GM12878 (cell line): ENCODE results near the gene CTNNA2. TPM values are rescaled to one million over a fixed set of nuclear protein-coding genes. Genes with fewer than 3 reads are reported as not detected.

ENCODE experiments used
- ATAC-seq: fragments of 200-7000 bp; cut with Tn5 transposase; 3 replicates; pipeline ENCODE4 v1.9.1; 2020; ENCODE audit warnings: mild to moderate bottlenecking, moderate library complexity
- BruUV-seq: library from RNA; stranded (reverse); fragments of 400-500 nt; replicated peaks from 2 replicates; lab custom pipeline; 2021; lab: Mats Ljungman, UMichigan
- CTCF ChIA-PET: fragments of 300-600 bp; sonication (Branson Sonifier 250); formaldehyde crosslinking; extraction: SDS; loops from one replicate; lab custom pipeline; 2021; ENCODE audit warnings: inconsistent platforms; lab: Yijun Ruan, JAX
- POLR2A ChIA-PET: fragments of 350-600 bp; formaldehyde crosslinking; extraction: SDS; loops from one replicate; lab custom pipeline; 2021; ENCODE audit warnings: inconsistent platforms; lab: Charles Lee
- RAD21 ChIA-PET: fragments of 300-600 bp; sonication (Branson Sonifier 250); formaldehyde crosslinking; loops from one replicate; lab custom pipeline; 2023; ENCODE audit warnings: antibody characterized with exemption; ENCODE audit not compliant: unreplicated experiment; lab: Charles Lee
- SMC1A ChIA-PET: fragments of 300-600 bp; sonication (Branson Sonifier 250); formaldehyde crosslinking; loops from one replicate; lab custom pipeline; 2023; ENCODE audit not compliant: unreplicated experiment, uncharacterized antibody; lab: Charles Lee
- DNase-seq: peaks from one replicate; pipeline ENCODE4 v3.0.0-alpha.2; 2011; ENCODE audit warnings: low read depth, low spot score
- FAIRE-seq: peaks from 3 replicates; lab custom pipeline; 2011; peaks lifted over from hg19 to GRCh38; lab: Jason Lieb, UNC
- H2AFZ ChIP-seq: 2 replicates; pipeline ENCODE4 v1.6.0; 2011; ENCODE audit warnings: low read depth, low read length, control low read depth; ENCODE audit not compliant: control insufficient read depth
- H3K27ac ChIP-seq: 2 replicates; pipeline ENCODE4 v1.5.1; 2011; ENCODE audit warnings: control low read depth; ENCODE audit not compliant: control insufficient read depth, insufficient read depth
- H3K27me3 ChIP-seq, 2 experiments: replicated peaks in 1 of 2; 2 replicates each; pipeline versions ENCODE4 v1.6.0 to v1.6.1; 2011; ENCODE audit warnings: low read length in 1 of 2; ENCODE audit not compliant: control insufficient read depth in 2 of 2, insufficient read depth in 2 of 2
- H3K36me3 ChIP-seq, 2 experiments: 2 replicates each; pipeline ENCODE4 v1.5.1; 2011; ENCODE audit warnings: low read length in 1 of 2; ENCODE audit not compliant: control insufficient read depth in 2 of 2, insufficient read depth in 2 of 2
- H3K4me1 ChIP-seq: 2 replicates; pipeline ENCODE4 v1.6.1; 2011; ENCODE audit warnings: mild to moderate bottlenecking, low read length, moderate library complexity, mixed read lengths; ENCODE audit not compliant: control insufficient read depth, insufficient read depth
- H3K4me2 ChIP-seq: 2 replicates; pipeline ENCODE4 v1.6.0; 2011; ENCODE audit warnings: control low read depth; ENCODE audit not compliant: control insufficient read depth, insufficient read depth
- H3K4me3 ChIP-seq: fragments of 200-600 bp; sonication (generic); 2 replicates; pipeline ENCODE4 v1.5.1; 2016
- H3K79me2 ChIP-seq: 2 replicates; pipeline ENCODE4 v1.6.0; 2011; ENCODE audit warnings: low read length; ENCODE audit not compliant: control insufficient read depth, insufficient read depth
- H3K9ac ChIP-seq: 2 replicates; pipeline ENCODE4 v1.8.0; 2011; ENCODE audit warnings: low read length, control low read depth, mixed read lengths; ENCODE audit not compliant: control insufficient read depth, insufficient read depth
- H3K9me3 ChIP-seq: replicated peaks from 3 replicates; pipeline ENCODE4 v1.5.1; 2011; ENCODE audit warnings: mild to moderate bottlenecking, low read length; ENCODE audit not compliant: control insufficient read depth, insufficient read depth
- H4K20me1 ChIP-seq: 2 replicates; pipeline ENCODE4 v1.6.0; 2011; ENCODE audit not compliant: control insufficient read depth, insufficient read depth
- BACH1 ChIP-seq: fragments of 450-650 bp; IDR thresholded peaks from 2 replicates; pipeline ENCODE4 v1.6.1; 2017; ENCODE audit warnings: mild to moderate bottlenecking, borderline replicate concordance
- CBFB ChIP-seq: IDR thresholded peaks from 2 replicates; pipeline ENCODE4 v1.6.1; 2016; ENCODE audit warnings: antibody characterized with exemption, low read depth
- CBX5 ChIP-seq: sonication (generic); IDR thresholded peaks from 2 replicates; pipeline ENCODE4 v1.6.1; 2016; ENCODE audit warnings: low read depth, moderate library complexity, mild to moderate bottlenecking, inconsistent platforms
- EP300 ChIP-seq, 2 experiments: fragments of 150-350 bp in 1 of 2; IDR thresholded peaks; 2 replicates each; pipeline ENCODE4 v1.6.1; 2011 to 2012; ENCODE audit warnings: low read depth in 2 of 2, low read length in 2 of 2, borderline replicate concordance in 1 of 2, improper control_type of control experiment in 1 of 2, inconsistent platforms in 1 of 2; ENCODE audit not compliant: control insufficient read depth in 1 of 2
- FOS ChIP-seq: IDR thresholded peaks from 3 replicates; pipeline ENCODE4 v1.6.1; 2011; ENCODE audit warnings: borderline replicate concordance; ENCODE audit not compliant: insufficient read length; ENCODE audit errors: extremely low read depth
- IRF4 ChIP-seq: IDR thresholded peaks from 2 replicates; pipeline ENCODE4 v1.6.1; 2011; ENCODE audit warnings: low read depth, low read length
- LARP7 ChIP-seq: fragments of 450-650 bp; IDR thresholded peaks from 2 replicates; pipeline ENCODE4 v1.6.1; 2017; ENCODE audit warnings: mild to moderate bottlenecking
- POLR2A ChIP-seq: IDR thresholded peaks from 2 replicates; pipeline ENCODE4 v1.6.1; 2011; ENCODE audit warnings: low read depth, mild to moderate bottlenecking, low read length
- POLR2AphosphoS2 ChIP-seq: IDR thresholded peaks from 2 replicates; pipeline ENCODE4 v1.6.1; 2011; ENCODE audit warnings: low read depth, mild to moderate bottlenecking, low read length, improper control_type of control experiment, moderate library complexity
- RFX5 ChIP-seq: IDR thresholded peaks from 2 replicates; pipeline ENCODE4 v1.6.1; 2011; ENCODE audit warnings: low read depth, low read length, improper control_type of control experiment
- STAT3 ChIP-seq: IDR thresholded peaks from 2 replicates; pipeline ENCODE4 v1.6.1; 2011; ENCODE audit warnings: low read depth, low read length, improper control_type of control experiment
- ZNF622 ChIP-seq: fragments of 450-650 bp; IDR thresholded peaks from 2 replicates; pipeline ENCODE4 v1.6.1; 2017; ENCODE audit warnings: mild to moderate bottlenecking, inconsistent platforms
- WGBS: methylation state at CpG from one replicate; pipeline ENCODE4 v1.1.6; 2016; ENCODE audit warnings: low lambda C conversion rate; ENCODE audit not compliant: insufficient replicate concordance, insufficient coverage; ENCODE audit errors: missing lambda C conversion rate; 5-methylcytosine and 5-hydroxymethylcytosine counted together
- in situ Hi-C: fragments of 300-500 bp; cut with MboI; formaldehyde crosslinking; loops from 9 replicates; pipeline ENCODE4 v1.14.3; 2018; ENCODE audit warnings: mixed read lengths
- intact Hi-C: fragments of 100-400 bp; cut with micrococcal nuclease; formaldehyde crosslinking; loops from one replicate; pipeline ENCODE4 v1.14.2; 2022; ENCODE audit not compliant: unreplicated experiment
- polyA plus RNA-seq, 11 experiments: library from polyadenylated mRNA; depleted of rRNA in 4 of 11; unstranded in 6 of 11; stranded (reverse) in 5 of 11; fragments of >200 nt; fragmentation: Nextera tagmentation in 4 of 11; fragmentation: Illumina TruSeq in 1 of 11; extraction: Ambion mirVana in 4 of 11; extraction: Trizol in 1 of 11; gene quantifications; 1 replicate in 1 of 11; 2 replicates in 10 of 11; pipeline versions ENCODE4 v1.2.1 to v1.2.3, GENCODE V29; 2011 to 2016; ENCODE audit warnings: inconsistent platforms in 2 of 11, missing spikeins in 2 of 11, low read depth in 1 of 11
- total RNA-seq, 4 experiments: library from RNA; depleted of rRNA in 3 of 4; stranded (reverse); fragments of >200 nt in 3 of 4; fragmentation: Illumina TruSeq in 1 of 4; extraction: Trizol in 1 of 4; gene quantifications; 2 replicates each; pipeline versions ENCODE4 v1.2.1 to v1.2.3, GENCODE V29; 2013 to 2021
- TF ChIP-seq, protein P1 (sequence below): fragments of 450-650 bp; IDR thresholded peaks from 2 replicates; pipeline ENCODE4 v1.6.1; 2014; ENCODE audit warnings: mild to moderate bottlenecking
- TF ChIP-seq, protein P2 (sequence below): fragments of 450-650 bp; IDR thresholded peaks from 2 replicates; pipeline ENCODE4 v1.6.1; 2017; ENCODE audit warnings: antibody characterized with exemption, mild to moderate bottlenecking, moderate library complexity

CTNNA2 gene
- total and polyA plus RNA-seq, 10 of the 15 experiments (the other 5 are each of a cell fraction or from before 2014, with no cell fraction given) = 2.4 to 36.2 (median 6.6) TPM

GRCh38 chr2:80548469-80548868, 1035.6 kb downstream of the CTNNA2 start:
- SMC1A ChIA-PET = interaction anchor here (0.6 to 5.7 kb wide), 3 partner anchors 13 to 43 kb away, joined by 3 to 36 read pairs (median 3); no protein-coding TSS in a partner anchor
- WGBS = 53% methylated on average over 5 of the region's 5 CpGs
- no peak overlapping the region for H3K27ac ChIP-seq
- H4K20me1 ChIP-seq = no peaks in the 10 kb centered on the region
- H3K27me3 ChIP-seq = no peaks in the 10 kb centered on the region
- H3K36me3 ChIP-seq = no peaks in the 10 kb centered on the region
- DNase-seq (no peak), FAIRE-seq (no peak), ATAC-seq (no peak)
- no peaks in the 10 kb centered on the region for H3K9me3 ChIP-seq
- CTCF ChIA-PET = interaction anchor here (0.5 kb wide), 1 partner anchor 47 kb away, joined by 3 read pairs; no protein-coding TSS in a partner anchor
- no peak overlapping the region for H3K4me2 ChIP-seq
- RAD21 ChIA-PET = interaction anchor here (0.8 kb wide), 1 partner anchor 10 kb away, joined by 3 read pairs; no protein-coding TSS in a partner anchor
- POLR2A ChIA-PET = no interaction called here
- no peak for TF ChIP-seq CBX5
- no peak for TF ChIP-seq EP300 (IDR thresholded peaks at IDR 0.05; ENCODE audit: borderline replicate concordance in 1 of 2, control insufficient read depth in 1 of 2, low read depth in 2 of 2, low read length in 2 of 2)
- TF ChIP-seq IRF4 = no peak
- TF ChIP-seq RFX5 = no peak
- TF ChIP-seq POLR2A = no peak
- no peak for TF ChIP-seq ZNF622
- no peak for TF ChIP-seq FOS
- no peak for TF ChIP-seq LARP7
- TF ChIP-seq CBFB = no peak
- TF ChIP-seq, protein P1, sequence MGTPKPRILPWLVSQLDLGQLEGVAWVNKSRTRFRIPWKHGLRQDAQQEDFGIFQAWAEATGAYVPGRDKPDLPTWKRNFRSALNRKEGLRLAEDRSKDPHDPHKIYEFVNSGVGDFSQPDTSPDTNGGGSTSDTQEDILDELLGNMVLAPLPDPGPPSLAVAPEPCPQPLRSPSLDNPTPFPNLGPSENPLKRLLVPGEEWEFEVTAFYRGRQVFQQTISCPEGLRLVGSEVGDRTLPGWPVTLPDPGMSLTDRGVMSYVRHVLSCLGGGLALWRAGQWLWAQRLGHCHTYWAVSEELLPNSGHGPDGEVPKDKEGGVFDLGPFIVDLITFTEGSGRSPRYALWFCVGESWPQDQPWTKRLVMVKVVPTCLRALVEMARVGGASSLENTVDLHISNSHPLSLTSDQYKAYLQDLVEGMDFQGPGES = no peak
- no peak for TF ChIP-seq BACH1
- TF ChIP-seq POLR2AphosphoS2 = no peak
- TF ChIP-seq, protein P2, sequence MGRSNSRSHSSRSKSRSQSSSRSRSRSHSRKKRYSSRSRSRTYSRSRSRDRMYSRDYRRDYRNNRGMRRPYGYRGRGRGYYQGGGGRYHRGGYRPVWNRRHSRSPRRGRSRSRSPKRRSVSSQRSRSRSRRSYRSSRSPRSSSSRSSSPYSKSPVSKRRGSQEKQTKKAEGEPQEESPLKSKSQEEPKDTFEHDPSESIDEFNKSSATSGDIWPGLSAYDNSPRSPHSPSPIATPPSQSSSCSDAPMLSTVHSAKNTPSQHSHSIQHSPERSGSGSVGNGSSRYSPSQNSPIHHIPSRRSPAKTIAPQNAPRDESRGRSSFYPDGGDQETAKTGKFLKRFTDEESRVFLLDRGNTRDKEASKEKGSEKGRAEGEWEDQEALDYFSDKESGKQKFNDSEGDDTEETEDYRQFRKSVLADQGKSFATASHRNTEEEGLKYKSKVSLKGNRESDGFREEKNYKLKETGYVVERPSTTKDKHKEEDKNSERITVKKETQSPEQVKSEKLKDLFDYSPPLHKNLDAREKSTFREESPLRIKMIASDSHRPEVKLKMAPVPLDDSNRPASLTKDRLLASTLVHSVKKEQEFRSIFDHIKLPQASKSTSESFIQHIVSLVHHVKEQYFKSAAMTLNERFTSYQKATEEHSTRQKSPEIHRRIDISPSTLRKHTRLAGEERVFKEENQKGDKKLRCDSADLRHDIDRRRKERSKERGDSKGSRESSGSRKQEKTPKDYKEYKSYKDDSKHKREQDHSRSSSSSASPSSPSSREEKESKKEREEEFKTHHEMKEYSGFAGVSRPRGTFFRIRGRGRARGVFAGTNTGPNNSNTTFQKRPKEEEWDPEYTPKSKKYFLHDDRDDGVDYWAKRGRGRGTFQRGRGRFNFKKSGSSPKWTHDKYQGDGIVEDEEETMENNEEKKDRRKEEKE = no peak
- no peak for TF ChIP-seq STAT3
- intact Hi-C loops = no loop called here
- H3K4me1 ChIP-seq = no peaks in the 10 kb centered on the region
- no peak overlapping the region for H3K4me3 ChIP-seq
- no TSS peak for BruUV-seq
- no peaks in the 10 kb centered on the region for H3K79me2 ChIP-seq
- no peak overlapping the region for H3K9ac ChIP-seq
- in situ Hi-C loops = no loop called here
- H2AFZ ChIP-seq = no peak overlapping the region
